UCSD-AML1 (cell line): ENCODE data around the gene ZCWPW1.
"Not testable (repeated sequence)": the region's sequence is repeated elsewhere in the genome, so short reads cannot be mapped to it uniquely, and the experiment has no call there.

Experiments
- DNase-seq: peaks from one replicate; lab custom pipeline; 2025; ENCODE audit not compliant: unreplicated experiment; lab: John Stamatoyannopoulos, UW

ZCWPW1 gene

GRCh38 chr7:100373870-100374598 is 54.5 kb downstream of the ZCWPW1 start:
- not testable (repeated sequence) for DNase-seq

DNA sequence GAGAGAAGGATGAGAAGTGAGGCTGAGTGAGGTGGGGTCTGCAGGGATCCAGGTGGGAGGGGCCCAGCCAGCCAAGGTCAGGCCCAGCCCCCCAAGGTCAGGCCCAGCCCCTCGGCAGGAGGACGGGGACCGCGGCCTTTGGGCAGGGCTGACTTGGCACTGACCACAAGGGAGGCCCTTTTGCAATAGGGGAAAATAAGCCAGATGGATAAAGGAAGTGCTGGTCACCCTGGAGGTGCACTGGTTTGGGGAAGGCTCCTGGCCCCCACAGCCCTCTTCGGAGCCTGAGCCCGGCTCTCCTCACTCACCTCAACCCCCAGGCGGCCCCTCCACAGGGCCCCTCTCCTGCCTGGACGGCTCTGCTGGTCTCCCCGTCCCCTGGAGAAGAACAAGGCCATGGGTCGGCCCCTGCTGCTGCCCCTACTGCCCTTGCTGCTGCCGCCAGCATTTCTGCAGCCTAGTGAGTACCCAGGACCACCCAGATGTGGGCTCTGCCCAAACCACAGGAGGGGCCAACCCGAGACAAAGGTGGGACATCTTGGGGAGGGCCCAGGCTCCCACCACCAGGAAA is 55.2 kb downstream of the ZCWPW1 start, which contains the start of gene PILRA:
TSS of gene PILRA (plus strand) at position 227 of the 571 bp plus-strand sequence. CDS start at position 397, 170 bp downstream.
- DNase-seq, result no peak

DNA sequence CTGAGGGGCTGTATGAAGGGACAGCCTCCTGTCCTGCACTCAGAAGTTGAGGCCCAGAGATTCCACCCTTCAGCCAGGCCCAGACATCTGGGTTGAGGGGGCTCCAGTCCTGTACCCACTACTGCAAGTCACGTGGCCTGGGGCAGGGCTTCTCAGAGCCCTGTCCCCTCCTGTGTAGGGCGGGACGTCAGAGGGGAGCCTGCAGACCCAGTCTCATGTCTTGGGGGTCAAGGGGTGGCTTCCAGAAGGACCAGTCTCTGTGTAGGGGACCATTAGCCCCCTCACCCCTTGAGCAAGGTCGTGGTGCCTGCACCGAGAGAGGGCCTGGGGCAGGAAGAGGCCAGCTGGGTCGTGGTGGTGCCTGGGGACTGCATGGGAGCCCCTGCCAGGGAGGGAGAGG is 55.8 kb downstream of the ZCWPW1 start:
- no peak for DNase-seq

DNA sequence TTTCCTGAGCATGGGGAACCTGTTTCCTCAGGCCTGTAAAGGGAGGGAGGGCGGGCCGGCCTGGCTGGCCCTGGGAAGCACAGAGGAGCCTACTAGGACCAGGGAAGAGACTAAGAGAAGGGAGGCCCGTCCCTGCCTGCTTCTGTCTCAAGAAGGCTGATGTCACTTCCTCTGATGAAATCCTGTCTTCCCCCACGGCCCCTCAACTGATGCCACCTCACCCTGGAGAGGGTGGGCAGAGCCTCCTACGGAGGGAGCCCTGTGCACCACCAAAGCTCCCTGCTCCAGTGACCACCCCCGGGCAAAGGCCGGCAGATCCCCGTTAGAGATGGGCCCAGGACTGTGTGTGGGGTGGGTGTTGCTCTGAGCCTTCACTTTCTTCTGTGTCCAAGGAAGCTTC is 56.2 kb downstream of the ZCWPW1 start:
- DNase-seq, result peak; percentile 20

- DNase-seq, result no peak
Observed at GRCh38 chr7:100371561-100372171, 56.8 kb downstream of the ZCWPW1 start.

- no peak for DNase-seq
Observed at GRCh38 chr7:100370746-100371145, 57.8 kb downstream of the ZCWPW1 start.

DNA sequence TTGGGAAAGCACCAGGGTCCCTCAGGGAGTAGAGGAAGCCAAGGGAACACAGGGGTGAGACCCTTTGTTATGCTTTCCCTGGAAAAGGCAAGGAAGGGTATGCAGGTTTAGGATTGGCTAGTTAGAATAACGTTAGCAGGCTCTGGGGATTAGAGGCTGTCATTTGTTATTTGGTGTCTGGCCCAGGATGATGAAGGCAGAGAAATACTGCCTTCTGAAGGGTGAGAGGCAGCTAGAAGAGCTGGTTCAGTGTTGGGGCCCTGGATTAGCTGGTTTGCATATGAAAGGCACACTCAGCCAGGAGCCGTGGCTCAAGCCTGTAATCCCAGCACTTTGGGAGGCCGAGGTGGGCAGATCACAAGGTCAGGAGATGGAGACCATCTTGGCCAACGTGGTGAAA is 58.2 kb downstream of the ZCWPW1 start:
- no peak for DNase-seq

GRCh38 chr7:100369105-100369504 is 59.4 kb downstream of the ZCWPW1 start:
- peak; percentile 72 for DNase-seq

DNA sequence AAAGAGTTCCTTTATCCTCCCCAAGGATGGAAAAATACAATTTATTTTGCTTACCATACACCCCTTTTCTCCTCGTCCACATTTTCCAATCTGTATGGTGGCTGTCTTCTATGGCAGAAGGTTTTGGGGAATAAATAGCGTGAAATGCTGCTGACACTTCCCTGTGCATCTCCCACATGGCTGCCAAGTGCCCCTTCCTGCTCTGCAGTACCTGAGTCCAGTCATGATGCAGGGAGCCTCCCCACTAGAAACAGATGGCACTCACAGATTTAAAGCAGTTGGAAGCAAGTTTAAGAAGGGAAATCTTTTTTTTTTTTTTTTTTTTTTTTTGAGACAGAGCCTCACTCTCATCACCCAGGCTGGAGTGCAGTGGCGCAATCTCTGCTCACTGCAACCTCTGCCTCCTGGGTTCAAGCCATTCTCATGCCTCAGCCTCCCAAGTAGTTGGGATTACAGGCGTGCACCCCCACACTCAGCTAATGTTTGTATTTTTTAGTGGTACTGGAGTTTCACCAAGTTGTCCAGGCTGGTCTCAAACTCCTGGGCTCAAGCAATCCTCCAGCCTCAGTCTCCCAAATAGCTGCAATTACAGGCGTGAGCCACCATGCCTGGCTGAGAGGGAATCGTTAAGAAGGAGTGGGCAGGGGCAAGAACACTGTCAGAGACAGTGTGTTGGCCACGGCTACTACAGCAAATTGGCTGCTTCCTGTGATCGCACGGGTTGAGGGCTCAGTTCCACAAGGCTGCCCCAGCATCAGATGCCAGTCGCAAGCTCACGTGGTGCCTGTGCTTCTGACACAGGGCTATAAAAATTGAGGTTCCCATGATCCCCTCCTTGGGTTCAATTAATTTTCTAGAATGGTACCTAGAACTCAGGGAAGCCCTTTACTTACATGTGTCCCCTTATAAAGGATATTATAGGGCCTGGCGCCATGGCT is 60.6 kb downstream of the ZCWPW1 start:
- no peak for DNase-seq

GRCh38 chr7:100367251-100367620 is 61.3 kb downstream of the ZCWPW1 start:
- no peak for DNase-seq

- DNase-seq, result peak; percentile 22
Observed at GRCh38 chr7:100366411-100367250, 61.9 kb downstream of the ZCWPW1 start.

DNA sequence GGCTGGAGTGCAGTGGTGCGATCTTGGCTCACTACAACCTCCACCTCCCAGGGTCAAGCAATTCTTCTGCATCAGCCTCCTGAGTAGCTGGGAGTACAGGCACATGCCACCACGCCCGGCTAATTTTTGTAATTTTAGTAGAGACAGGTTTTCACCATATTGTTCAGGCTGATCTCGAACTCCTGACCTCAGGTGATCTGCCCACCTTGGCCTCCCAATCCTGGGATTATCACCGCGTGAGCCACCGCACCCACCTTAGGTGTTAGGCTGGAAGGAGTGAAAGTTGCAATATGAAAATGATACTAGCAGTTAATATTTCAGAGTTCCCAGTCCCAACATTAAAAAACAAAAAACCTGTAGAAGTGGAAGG is 62.5 kb downstream of the ZCWPW1 start:
- DNase-seq, result not testable (repeated sequence)

DNA sequence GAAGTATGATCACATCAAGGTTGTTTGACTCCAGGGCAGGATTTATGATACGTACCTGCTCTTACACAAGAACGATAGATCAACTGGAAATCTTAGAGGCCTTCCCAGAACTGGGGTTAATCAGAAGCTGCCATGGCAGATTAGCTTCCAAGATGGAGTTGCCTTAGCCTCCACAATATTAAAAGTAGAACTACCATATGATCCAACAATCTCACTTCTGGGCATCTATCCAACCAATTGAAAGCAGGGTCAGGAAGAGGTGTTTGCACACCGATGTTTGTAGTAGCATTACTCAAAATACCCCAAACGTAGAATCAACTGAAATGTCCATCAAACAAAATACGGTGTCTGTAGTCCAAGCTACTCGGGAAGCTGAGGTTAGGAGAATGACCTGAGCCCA is 64.0 kb downstream of the ZCWPW1 start:
- DNase-seq, result no peak

GRCh38 chr7:100363797-100364196 is 64.7 kb downstream of the ZCWPW1 start:
- DNase-seq, result not testable (repeated sequence)

DNA sequence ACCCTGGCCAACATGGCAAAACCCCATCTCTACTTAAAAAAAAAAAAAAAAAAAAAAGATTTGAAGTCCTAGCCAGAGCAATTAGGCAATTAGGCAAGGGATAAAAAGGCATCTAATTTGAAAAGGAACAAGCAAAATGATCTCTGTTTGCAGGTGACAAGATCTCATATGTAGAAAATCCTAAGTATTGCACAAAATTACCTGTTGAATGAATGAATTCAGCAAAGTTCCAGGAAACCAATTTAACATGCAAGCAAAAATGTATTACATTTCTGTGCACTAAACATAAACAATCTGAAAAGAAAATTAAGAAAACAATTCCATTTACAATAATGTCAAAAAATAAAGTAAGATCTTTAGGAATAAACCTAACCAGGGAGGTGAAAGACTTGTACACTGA is 65.4 kb downstream of the ZCWPW1 start:
- no peak for DNase-seq

DNA sequence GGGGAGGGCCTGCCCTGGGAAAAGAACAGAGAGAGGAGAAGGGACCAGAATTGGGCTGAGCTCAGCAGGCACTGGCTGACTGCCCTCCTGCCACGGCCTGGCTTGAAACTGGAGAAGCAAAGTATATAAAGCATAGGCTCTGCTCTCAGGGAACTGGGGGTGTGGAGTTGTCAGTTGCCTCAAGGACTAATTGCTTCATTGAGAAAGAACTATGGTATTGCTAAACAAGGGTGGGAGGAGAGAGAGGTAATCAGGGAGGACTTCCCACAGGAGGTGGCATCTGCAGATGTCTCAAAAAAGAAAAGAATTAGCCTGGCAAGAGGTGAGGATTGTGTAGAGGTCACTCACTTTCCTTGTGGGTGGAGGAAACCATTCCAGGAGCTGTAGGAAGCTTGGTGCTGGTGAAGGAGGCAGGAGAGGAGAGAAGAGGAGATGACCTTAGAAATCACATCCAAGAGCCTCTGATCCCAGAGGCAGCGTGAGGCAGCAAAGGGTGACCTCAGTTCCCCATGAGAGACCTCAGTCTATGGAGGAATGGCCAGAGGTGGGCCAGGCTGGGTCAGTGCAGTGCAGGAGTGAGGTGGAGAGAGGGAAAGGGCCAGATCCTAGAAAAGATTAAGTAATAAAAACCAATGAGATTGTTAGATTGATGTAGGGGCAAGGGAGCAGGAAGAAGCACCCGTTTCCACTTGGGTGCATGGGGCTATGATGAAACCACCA is 68.2 kb downstream of the ZCWPW1 start:
- DNase-seq, result no peak

DNA sequence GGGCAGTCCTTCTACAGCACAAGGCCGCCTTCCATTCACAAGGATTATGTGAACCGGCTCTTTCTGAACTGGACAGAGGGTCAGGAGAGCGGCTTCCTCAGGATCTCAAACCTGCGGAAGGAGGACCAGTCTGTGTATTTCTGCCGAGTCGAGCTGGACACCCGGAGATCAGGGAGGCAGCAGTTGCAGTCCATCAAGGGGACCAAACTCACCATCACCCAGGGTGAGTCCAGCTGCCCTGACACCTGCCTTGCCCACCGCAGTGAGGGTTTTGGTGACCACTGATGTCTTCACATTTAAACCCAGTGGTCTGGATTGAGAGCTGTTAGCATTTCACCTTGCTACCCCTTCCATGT is 69.7 kb downstream of the ZCWPW1 start:
- DNase-seq, result no peak

- DNase-seq, result no peak
Observed at GRCh38 chr7:100358027-100358856, 70.3 kb downstream of the ZCWPW1 start, which contains the start of gene PILRB. TSS of gene PILRB (plus strand) at chr7:100358117. CDS start at chr7:100358303, 186 bp downstream.

DNA sequence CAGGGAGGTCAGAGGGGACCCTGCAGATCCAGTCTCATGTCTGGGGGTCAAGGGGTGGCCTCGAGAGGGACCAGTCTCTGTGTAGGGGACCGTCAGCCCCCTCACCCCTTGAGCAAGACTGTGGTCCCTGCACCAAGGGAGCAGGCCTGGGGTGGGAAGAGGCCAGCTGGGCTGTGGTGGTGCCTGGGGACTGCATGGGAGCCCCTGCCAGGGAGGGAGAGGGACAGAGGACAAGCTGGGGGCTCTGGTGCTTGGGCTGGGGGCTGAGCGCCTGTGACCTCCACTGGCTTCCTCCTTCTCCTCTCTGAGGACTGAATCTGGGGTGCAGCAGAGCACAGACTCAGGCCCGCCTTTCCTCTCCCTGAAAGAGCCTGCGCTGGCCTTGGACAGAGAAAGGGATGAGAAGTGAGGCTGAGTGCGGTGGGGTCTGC is 71.4 kb downstream of the ZCWPW1 start:
- DNase-seq, result no peak
